GM12878 (cell line): ENCODE results near the gene ZBTB38. TPM values are rescaled to one million over a fixed set of nuclear protein-coding genes. Genes with fewer than 3 reads are reported as not detected.
A peak's percentile ranks its signal among the peaks of the same experiment; 100 is the strongest.

Source experiments
- ATAC-seq: fragments of 200-7000 bp; cut with Tn5 transposase; 3 replicates; pipeline ENCODE4 v1.9.1; 2020; ENCODE audit warnings: mild to moderate bottlenecking, moderate library complexity
- BruUV-seq: library from RNA; stranded (reverse); fragments of 400-500 nt; replicated peaks from 2 replicates; lab custom pipeline; 2021; lab: Mats Ljungman, UMichigan
- CTCF ChIA-PET: fragments of 300-600 bp; sonication (Branson Sonifier 250); formaldehyde crosslinking; extraction: SDS; loops from one replicate; lab custom pipeline; 2021; ENCODE audit warnings: inconsistent platforms; lab: Yijun Ruan, JAX
- POLR2A ChIA-PET: fragments of 350-600 bp; formaldehyde crosslinking; extraction: SDS; loops from one replicate; lab custom pipeline; 2021; ENCODE audit warnings: inconsistent platforms; lab: Charles Lee
- RAD21 ChIA-PET: fragments of 300-600 bp; sonication (Branson Sonifier 250); formaldehyde crosslinking; loops from one replicate; lab custom pipeline; 2023; ENCODE audit warnings: antibody characterized with exemption; ENCODE audit not compliant: unreplicated experiment; lab: Charles Lee
- SMC1A ChIA-PET: fragments of 300-600 bp; sonication (Branson Sonifier 250); formaldehyde crosslinking; loops from one replicate; lab custom pipeline; 2023; ENCODE audit not compliant: unreplicated experiment, uncharacterized antibody; lab: Charles Lee
- DNase-seq: peaks from one replicate; pipeline ENCODE4 v3.0.0-alpha.2; 2011; ENCODE audit warnings: low read depth, low spot score
- FAIRE-seq: peaks from 3 replicates; lab custom pipeline; 2011; peaks lifted over from hg19 to GRCh38; lab: Jason Lieb, UNC
- H2AFZ ChIP-seq: 2 replicates; pipeline ENCODE4 v1.6.0; 2011; ENCODE audit warnings: low read depth, low read length, control low read depth; ENCODE audit not compliant: control insufficient read depth
- H3K27ac ChIP-seq: 2 replicates; pipeline ENCODE4 v1.5.1; 2011; ENCODE audit warnings: control low read depth; ENCODE audit not compliant: control insufficient read depth, insufficient read depth
- H3K27me3 ChIP-seq, 2 experiments: replicated peaks in 1 of 2; 2 replicates each; pipeline versions ENCODE4 v1.6.0 to v1.6.1; 2011; ENCODE audit warnings: low read length in 1 of 2; ENCODE audit not compliant: control insufficient read depth in 2 of 2, insufficient read depth in 2 of 2
- H3K36me3 ChIP-seq, 2 experiments: 2 replicates each; pipeline ENCODE4 v1.5.1; 2011; ENCODE audit warnings: low read length in 1 of 2; ENCODE audit not compliant: control insufficient read depth in 2 of 2, insufficient read depth in 2 of 2
- H3K4me1 ChIP-seq: 2 replicates; pipeline ENCODE4 v1.6.1; 2011; ENCODE audit warnings: mild to moderate bottlenecking, low read length, moderate library complexity, mixed read lengths; ENCODE audit not compliant: control insufficient read depth, insufficient read depth
- H3K4me2 ChIP-seq: 2 replicates; pipeline ENCODE4 v1.6.0; 2011; ENCODE audit warnings: control low read depth; ENCODE audit not compliant: control insufficient read depth, insufficient read depth
- H3K4me3 ChIP-seq: fragments of 200-600 bp; sonication (generic); 2 replicates; pipeline ENCODE4 v1.5.1; 2016
- H3K79me2 ChIP-seq: 2 replicates; pipeline ENCODE4 v1.6.0; 2011; ENCODE audit warnings: low read length; ENCODE audit not compliant: control insufficient read depth, insufficient read depth
- H3K9ac ChIP-seq: 2 replicates; pipeline ENCODE4 v1.8.0; 2011; ENCODE audit warnings: low read length, control low read depth, mixed read lengths; ENCODE audit not compliant: control insufficient read depth, insufficient read depth
- H3K9me3 ChIP-seq: replicated peaks from 3 replicates; pipeline ENCODE4 v1.5.1; 2011; ENCODE audit warnings: mild to moderate bottlenecking, low read length; ENCODE audit not compliant: control insufficient read depth, insufficient read depth
- H4K20me1 ChIP-seq: 2 replicates; pipeline ENCODE4 v1.6.0; 2011; ENCODE audit not compliant: control insufficient read depth, insufficient read depth
- ASH2L ChIP-seq: fragments of 300-600, 200-600 bp; sonication (generic); IDR thresholded peaks from 2 replicates; pipeline ENCODE4 v1.6.1; 2017; ENCODE audit warnings: low read depth, mild to moderate bottlenecking, borderline replicate concordance
- BACH1 ChIP-seq: fragments of 450-650 bp; IDR thresholded peaks from 2 replicates; pipeline ENCODE4 v1.6.1; 2017; ENCODE audit warnings: mild to moderate bottlenecking, borderline replicate concordance
- HDGF ChIP-seq: fragments of 450-650 bp; IDR thresholded peaks from 2 replicates; pipeline ENCODE4 v1.6.1; 2016; ENCODE audit warnings: antibody characterized with exemption
- PAX8 ChIP-seq: fragments of 450-650 bp; IDR thresholded peaks from 2 replicates; pipeline ENCODE4 v1.6.1; 2017; ENCODE audit warnings: mild to moderate bottlenecking, moderate library complexity
- USF1 ChIP-seq: IDR thresholded peaks from 2 replicates; pipeline ENCODE4 v1.6.1; 2011; ENCODE audit warnings: borderline replicate concordance, low read depth, mild to moderate bottlenecking, moderate library complexity, mixed read lengths, low read length; ENCODE audit not compliant: insufficient read depth; ENCODE audit errors: extremely low read length
- WGBS: methylation state at CpG from one replicate; pipeline ENCODE4 v1.1.6; 2016; ENCODE audit warnings: low lambda C conversion rate; ENCODE audit not compliant: insufficient replicate concordance, insufficient coverage; ENCODE audit errors: missing lambda C conversion rate; 5-methylcytosine and 5-hydroxymethylcytosine counted together
- in situ Hi-C: fragments of 300-500 bp; cut with MboI; formaldehyde crosslinking; loops from 9 replicates; pipeline ENCODE4 v1.14.3; 2018; ENCODE audit warnings: mixed read lengths
- intact Hi-C: fragments of 100-400 bp; cut with micrococcal nuclease; formaldehyde crosslinking; loops from one replicate; pipeline ENCODE4 v1.14.2; 2022; ENCODE audit not compliant: unreplicated experiment
- polyA plus RNA-seq, 11 experiments: library from polyadenylated mRNA; depleted of rRNA in 4 of 11; unstranded in 6 of 11; stranded (reverse) in 5 of 11; fragments of >200 nt; fragmentation: Nextera tagmentation in 4 of 11; fragmentation: Illumina TruSeq in 1 of 11; extraction: Ambion mirVana in 4 of 11; extraction: Trizol in 1 of 11; gene quantifications; 1 replicate in 1 of 11; 2 replicates in 10 of 11; pipeline versions ENCODE4 v1.2.1 to v1.2.3, GENCODE V29; 2011 to 2016; ENCODE audit warnings: inconsistent platforms in 2 of 11, missing spikeins in 2 of 11, low read depth in 1 of 11
- total RNA-seq, 4 experiments: library from RNA; depleted of rRNA in 3 of 4; stranded (reverse); fragments of >200 nt in 3 of 4; fragmentation: Illumina TruSeq in 1 of 4; extraction: Trizol in 1 of 4; gene quantifications; 2 replicates each; pipeline versions ENCODE4 v1.2.1 to v1.2.3, GENCODE V29; 2013 to 2021
- TF ChIP-seq, protein P1 (sequence below): IDR thresholded peaks from 2 replicates; pipeline ENCODE4 v1.6.1; 2011; ENCODE audit warnings: mild to moderate bottlenecking, low read depth, low read length, moderate library complexity; ENCODE audit not compliant: insufficient replicate concordance
- TF ChIP-seq, protein P2 (sequence below): fragments of 450-650 bp; IDR thresholded peaks from 2 replicates; pipeline ENCODE4 v1.6.1; 2014; ENCODE audit warnings: mild to moderate bottlenecking

Gene ZBTB38
- total and polyA plus RNA-seq, 10 of the 15 experiments (the other 5 are each of a cell fraction or from before 2014, with no cell fraction given) = 34.2 to 115 (median 88.6) TPM

DNA sequence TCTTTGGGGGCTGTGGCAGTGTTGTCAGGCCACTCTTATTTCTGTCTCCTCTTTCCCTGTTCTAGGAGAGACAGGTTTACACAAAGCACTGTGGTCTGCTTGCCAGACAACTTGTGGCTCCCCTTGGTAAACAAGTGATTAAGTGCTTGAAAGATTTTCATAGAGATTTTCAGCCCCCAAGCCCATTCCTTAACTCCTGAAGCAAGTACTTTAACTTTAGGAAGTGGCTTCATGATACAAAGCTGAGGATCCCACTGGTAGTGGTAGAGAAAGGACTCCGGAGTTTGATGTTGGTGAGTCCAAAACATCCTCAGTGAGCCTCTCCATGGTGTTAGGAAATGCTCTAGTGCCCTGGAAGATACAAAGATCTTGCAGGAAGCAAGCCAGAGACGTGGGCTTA lies 12.0 kb downstream of the ZBTB38 start:
- H3K79me2 ChIP-seq = peaks cover 54% of the 10 kb centered on the region
- DNase-seq = no peak
- peaks cover 76% of the 10 kb centered on the region for H3K4me1 ChIP-seq
- no TSS peak for BruUV-seq
- ATAC-seq = peak; percentile 7
- H3K4me3 ChIP-seq = peak overlapping the region; percentile 41
- no peaks in the 10 kb centered on the region for H4K20me1 ChIP-seq
- ChIA-PET RAD21 (interaction anchor here (1.0 to 14.4 kb wide), 8 partner anchors 9 to 68 kb away, joined by 3 to 387 read pairs (median 9); no protein-coding TSS in a partner anchor), SMC1A (interaction anchor here (1.1 to 19.8 kb wide), 10 partner anchors 9 to 68 kb away, joined by 3 to 573 read pairs (median 36); no protein-coding TSS in a partner anchor), CTCF (interaction anchor here (1.0 to 7.0 kb wide), 5 partner anchors 9 to 30 kb away, joined by 3 to 87 read pairs (median 13); no protein-coding TSS in a partner anchor), POLR2A (interaction anchor here (1.0 to 18.5 kb wide), 8 partner anchors 7 to 68 kb away, joined by 3 to 453 read pairs (median 12); no protein-coding TSS in a partner anchor)
- FAIRE-seq = no peak
- H3K27ac ChIP-seq = peak overlapping the region; percentile 94
- TF ChIP-seq PAX8 (no peak), ASH2L (no peak), HDGF (no peak), BACH1 (0 out of 2 replicates have a peak, but pooled peaks have one; percentile 33), USF1 (no peak)
- TF ChIP-seq, protein P1, sequence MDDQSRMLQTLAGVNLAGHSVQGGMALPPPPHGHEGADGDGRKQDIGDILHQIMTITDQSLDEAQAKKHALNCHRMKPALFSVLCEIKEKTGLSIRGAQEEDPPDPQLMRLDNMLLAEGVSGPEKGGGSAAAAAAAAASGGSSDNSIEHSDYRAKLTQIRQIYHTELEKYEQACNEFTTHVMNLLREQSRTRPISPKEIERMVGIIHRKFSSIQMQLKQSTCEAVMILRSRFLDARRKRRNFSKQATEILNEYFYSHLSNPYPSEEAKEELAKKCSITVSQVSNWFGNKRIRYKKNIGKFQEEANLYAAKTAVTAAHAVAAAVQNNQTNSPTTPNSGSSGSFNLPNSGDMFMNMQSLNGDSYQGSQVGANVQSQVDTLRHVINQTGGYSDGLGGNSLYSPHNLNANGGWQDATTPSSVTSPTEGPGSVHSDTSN = no peak
- TF ChIP-seq, protein P2, sequence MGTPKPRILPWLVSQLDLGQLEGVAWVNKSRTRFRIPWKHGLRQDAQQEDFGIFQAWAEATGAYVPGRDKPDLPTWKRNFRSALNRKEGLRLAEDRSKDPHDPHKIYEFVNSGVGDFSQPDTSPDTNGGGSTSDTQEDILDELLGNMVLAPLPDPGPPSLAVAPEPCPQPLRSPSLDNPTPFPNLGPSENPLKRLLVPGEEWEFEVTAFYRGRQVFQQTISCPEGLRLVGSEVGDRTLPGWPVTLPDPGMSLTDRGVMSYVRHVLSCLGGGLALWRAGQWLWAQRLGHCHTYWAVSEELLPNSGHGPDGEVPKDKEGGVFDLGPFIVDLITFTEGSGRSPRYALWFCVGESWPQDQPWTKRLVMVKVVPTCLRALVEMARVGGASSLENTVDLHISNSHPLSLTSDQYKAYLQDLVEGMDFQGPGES = no peak
- intact Hi-C loops = no loop called here
- H2AFZ ChIP-seq = no peak overlapping the region; the same call in 1 of the 2 replicates
- H3K27me3 ChIP-seq = no peaks in the 10 kb centered on the region
- peak overlapping the region; percentile 70 for H3K4me2 ChIP-seq
- in situ Hi-C loops = no loop called here
- WGBS = 2% methylated on average over 2 of the region's 2 CpGs
- H3K36me3 ChIP-seq = no peaks in the 10 kb centered on the region
- no peaks in the 10 kb centered on the region; the same call in 2 of the 3 replicates for H3K9me3 ChIP-seq
- peak overlapping the region; percentile 70 for H3K9ac ChIP-seq
